ENCODE results near the gene PSMB1.

- no peak for TF ChIP-seq EZH2 (IDR thresholded peaks at IDR 0.05; ENCODE audit: borderline replicate concordance, low read length)
- TF ChIP-seq, protein P1, sequence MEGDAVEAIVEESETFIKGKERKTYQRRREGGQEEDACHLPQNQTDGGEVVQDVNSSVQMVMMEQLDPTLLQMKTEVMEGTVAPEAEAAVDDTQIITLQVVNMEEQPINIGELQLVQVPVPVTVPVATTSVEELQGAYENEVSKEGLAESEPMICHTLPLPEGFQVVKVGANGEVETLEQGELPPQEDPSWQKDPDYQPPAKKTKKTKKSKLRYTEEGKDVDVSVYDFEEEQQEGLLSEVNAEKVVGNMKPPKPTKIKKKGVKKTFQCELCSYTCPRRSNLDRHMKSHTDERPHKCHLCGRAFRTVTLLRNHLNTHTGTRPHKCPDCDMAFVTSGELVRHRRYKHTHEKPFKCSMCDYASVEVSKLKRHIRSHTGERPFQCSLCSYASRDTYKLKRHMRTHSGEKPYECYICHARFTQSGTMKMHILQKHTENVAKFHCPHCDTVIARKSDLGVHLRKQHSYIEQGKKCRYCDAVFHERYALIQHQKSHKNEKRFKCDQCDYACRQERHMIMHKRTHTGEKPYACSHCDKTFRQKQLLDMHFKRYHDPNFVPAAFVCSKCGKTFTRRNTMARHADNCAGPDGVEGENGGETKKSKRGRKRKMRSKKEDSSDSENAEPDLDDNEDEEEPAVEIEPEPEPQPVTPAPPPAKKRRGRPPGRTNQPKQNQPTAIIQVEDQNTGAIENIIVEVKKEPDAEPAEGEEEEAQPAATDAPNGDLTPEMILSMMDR (IDR thresholded peaks at IDR 0.05; ENCODE audit: low read length): no peak
Observed at GRCh38 chr6:170590725-170591124, 37.6 kb upstream of the PSMB1 start.

Measured in OCI-LY1 (cell line).